WERI-Rb-1 (cell line): ENCODE data around the gene CNDP2.
A peak's percentile ranks its signal among the peaks of the same experiment; 100 is the strongest.

Experiments
- DNase-seq: peaks from one replicate; pipeline ENCODE4 v3.0.0-alpha.2; 2020
- H3K27ac ChIP-seq: fragments of 250-450 bp; sonication (Bioruptor Pico); 2 replicates; pipeline ENCODE4 v1.5.1; 2020; ENCODE audit warnings: mild to moderate bottlenecking, moderate library complexity
- H3K27me3 ChIP-seq: fragments of 250-450 bp; sonication (Bioruptor Pico); 2 replicates; pipeline ENCODE4 v1.5.1; 2021; ENCODE audit warnings: mild to moderate bottlenecking, low read depth, moderate library complexity; ENCODE audit not compliant: insufficient read depth, severe bottlenecking
- H3K36me3 ChIP-seq: fragments of 250-450 bp; sonication (Bioruptor Pico); 2 replicates; pipeline ENCODE4 v1.5.1; 2020; ENCODE audit warnings: mild to moderate bottlenecking, moderate library complexity
- H3K4me3 ChIP-seq: 2 replicates; pipeline ENCODE4 v1.5.1; 2011; ENCODE audit warnings: low read depth, mild to moderate bottlenecking, control low read depth, low read length
- H3K9me3 ChIP-seq: fragments of 250-450 bp; sonication (Bioruptor Pico); 2 replicates; pipeline ENCODE4 v1.5.1; 2021; ENCODE audit warnings: mild to moderate bottlenecking, moderate library complexity; ENCODE audit not compliant: severe bottlenecking
- CTCF ChIP-seq: IDR thresholded peaks from 2 replicates; pipeline ENCODE4 v1.5.1; 2011; ENCODE audit warnings: low read depth, mild to moderate bottlenecking, control low read depth, inconsistent platforms, low read length

The CNDP2 gene

GRCh38 chr18:74549591-74550104 lies 53.5 kb downstream of the CNDP2 start:
- H3K4me3 ChIP-seq, result no peak overlapping the region
- no peak for TF ChIP-seq CTCF
- DNase-seq, result no peak
- H3K27ac ChIP-seq, result no peak overlapping the region
- peaks cover 6% of the 10 kb centered on the region for H3K27me3 ChIP-seq
- peaks cover 17% of the 10 kb centered on the region for H3K9me3 ChIP-seq
- H3K36me3 ChIP-seq, result no peaks in the 10 kb centered on the region

GRCh38 chr18:74550886-74551285 lies 54.7 kb downstream of the CNDP2 start:
- DNase-seq, result no peak
- peaks cover 17% of the 10 kb centered on the region for H3K9me3 ChIP-seq
- no peak overlapping the region for H3K27ac ChIP-seq
- no peak for TF ChIP-seq CTCF
- H3K27me3 ChIP-seq, result peaks cover 9% of the 10 kb centered on the region
- H3K36me3 ChIP-seq, result no peaks in the 10 kb centered on the region
- H3K4me3 ChIP-seq, result no peak overlapping the region

GRCh38 chr18:74551452-74551851 lies 55.3 kb downstream of the CNDP2 start:
- Histone ChIP-seq H3K4me3 (no peak overlapping the region), H3K27ac (no peak overlapping the region), H3K36me3 (no peaks in the 10 kb centered on the region), H3K9me3 (peaks cover 17% of the 10 kb centered on the region), H3K27me3 (peaks cover 9% of the 10 kb centered on the region)
- no peak for TF ChIP-seq CTCF
- DNase-seq, result no peak

GRCh38 chr18:74551936-74552555 lies 55.9 kb downstream of the CNDP2 start:
- no peak overlapping the region for H3K4me3 ChIP-seq
- no peaks in the 10 kb centered on the region for H3K36me3 ChIP-seq
- DNase-seq, result peak; percentile 91
- peaks cover 17% of the 10 kb centered on the region for H3K9me3 ChIP-seq
- TF ChIP-seq CTCF, result peak; percentile 87
- peaks cover 9% of the 10 kb centered on the region for H3K27me3 ChIP-seq
- no peak overlapping the region for H3K27ac ChIP-seq

GRCh38 chr18:74556126-74556525 lies 60.0 kb downstream of the CNDP2 start:
- no peak overlapping the region for H3K27ac ChIP-seq
- DNase-seq, result no peak
- no peaks in the 10 kb centered on the region for H3K9me3 ChIP-seq
- peaks cover 9% of the 10 kb centered on the region for H3K27me3 ChIP-seq
- no peaks in the 10 kb centered on the region for H3K36me3 ChIP-seq
- TF ChIP-seq CTCF, result no peak
- H3K4me3 ChIP-seq, result no peak overlapping the region

- no peak overlapping the region for H3K27ac ChIP-seq
- TF ChIP-seq CTCF, result no peak
- DNase-seq, result no peak
- H3K4me3 ChIP-seq, result no peak overlapping the region
- H3K36me3 ChIP-seq, result no peaks in the 10 kb centered on the region
- peaks cover 9% of the 10 kb centered on the region for H3K27me3 ChIP-seq
- no peaks in the 10 kb centered on the region for H3K9me3 ChIP-seq
These were observed 61.9 kb downstream of the CNDP2 start for GRCh38 chr18:74558096-74558495.
